Heart right ventricle (tissue), 16 donors: ENCODE results near the gene PHACTR3. TPM values are rescaled to one million over a fixed set of nuclear protein-coding genes. Genes with fewer than 3 reads are reported as not detected.

ENCODE experiments used
- ATAC-seq, 8 donors: fragments of 200-7000 bp; cut with Tn5 transposase; one replicate each; pipeline ENCODE4 v1.9.1; 2020; ENCODE audit warnings: mild to moderate bottlenecking in 8 of 8, moderate library complexity in 8 of 8, moderate number of reproducible peaks in 1 of 8
- DNase-seq, 2 donors: peaks; one replicate each; pipeline ENCODE4 v3.0.0-alpha.2; 2020
- H3K27ac ChIP-seq, 10 donors: fragments of 200-600 bp; sonication (generic) in 2 of 10; one replicate each; pipeline versions ENCODE4 v1.5.0 to v1.8.0; 2020 to 2022; ENCODE audit warnings: mild to moderate bottlenecking in 3 of 10
- H3K27me3 ChIP-seq, 7 donors: fragments of 200-600 bp; one replicate each; pipeline ENCODE4 v1.8.0; 2021 to 2022; ENCODE audit warnings: mild to moderate bottlenecking in 2 of 7
- H3K36me3 ChIP-seq, 9 donors: fragments of 200-600 bp; sonication (generic) in 1 of 9; one replicate each; pipeline versions ENCODE4 v1.5.0 to v1.8.0; 2020 to 2022; ENCODE audit warnings: mild to moderate bottlenecking in 2 of 9
- H3K4me1 ChIP-seq, 9 donors: fragments of 200-600 bp; sonication (generic) in 1 of 9; one replicate each; pipeline versions ENCODE4 v1.5.0 to v1.8.0; 2020 to 2022; ENCODE audit warnings: mild to moderate bottlenecking in 4 of 9
- H3K4me3 ChIP-seq, 10 donors: fragments of 200-600 bp; sonication (generic) in 2 of 10; one replicate each; pipeline versions ENCODE4 v1.5.0 to v1.8.0; 2020 to 2022; ENCODE audit warnings: mild to moderate bottlenecking in 7 of 10, moderate library complexity in 2 of 10
- H3K9me3 ChIP-seq, 11 donors: fragments of 200-600 bp in 10 of 11; sonication (generic) in 2 of 11; one replicate each; pipeline versions ENCODE4 v1.5.0 to v1.8.0; 2013 to 2022; ENCODE audit warnings: mild to moderate bottlenecking in 2 of 11, control low read depth in 1 of 11, moderate library complexity in 1 of 11
- WGBS, 2 donors: extraction: QIAGEN DNeasy Blood & Tissue Kit; methylation state at CpG; one replicate each; pipeline ENCODE4 v1.1.7; 2013; ENCODE audit warnings: inconsistent platforms in 1 of 2; 5-methylcytosine and 5-hydroxymethylcytosine counted together
- intact Hi-C, 10 donors: fragments of 100-400 bp; cut with DNase I; formaldehyde crosslinking; loops; one replicate each; pipeline versions ENCODE4 v1.11.1 to v1.14.2; 2022
- polyA plus RNA-seq, 2 donors: library from polyadenylated mRNA; stranded (reverse); fragments of 200-250 nt; gene quantifications; one replicate each; pipeline ENCODE4 v1.2.3, GENCODE V29; 2013
- total RNA-seq, 10 donors: library from RNA; stranded (reverse); fragmentation: NEBNext Ultra II Directional in 3 of 10; extraction: Animal tissue kit (Norgen Biotek cat#: 25700) in 3 of 10; gene quantifications; one replicate each; pipeline versions ENCODE4 v1.2.1 to v1.2.4, GENCODE V29; 2021 to 2023
- TF ChIP-seq, protein P1 (sequence below), 9 donors: fragments of 200-600 bp; sonication (generic) in 2 of 9; IDR thresholded peaks; one replicate each; pipeline versions ENCODE4 v1.5.0 to v1.8.0; 2021 to 2022; ENCODE audit warnings: antibody characterized with exemption in 9 of 9, mild to moderate bottlenecking in 5 of 9, moderate library complexity in 1 of 9
- donor health status: Arrhythmogenic right ventricular cardiomyopathy.
- donor health status: ischemic (EF 13 %, LVEDD 7.1; RV severe dilation, severe dysfunction).
- donor health status: healthy with polysubstance abuse.
- donor health status: DM: no; HTN: yes; CAD: no.
- donor health status: DM: no; HTN: no; CAD: no.
- donor health status: ischemic (EF 25% LVEDD 6.9; RV normal size, moderate dysfunction).
- donor health status: ischemic (EF 25% LVEDD 5.7; RV mildly dilated, moderate dysfunction).
- donor health status: healthy.
- donor health status: DM: yes; HTN: yes; CAD: no.
- donor health status: Ischemic cardiomyopathy.
- donor health status: ischemic (EF 35%, LVEDD 5.7; RV mildly dilated, moderate dysfunction).
- donor health status: nonischemic (EF 11% LVEDD 7.7; RV severe dilation, severe dysfunction).
- donor health status: DM: yes; HTN: yes; CAD: no.
- donor health status: PGD.
- donor health status: ischemic (EF 29% LVEDD 5.4; RV normal size, mild dysfunction).
- donor health status: nonischemic (EF 23%, LVEDD 6.1; RV moderate dilation, normal function).

The PHACTR3 gene
- total and polyA plus RNA-seq, 12 donors: 0.51 to 24.1 (median 3.7) TPM

DNA sequence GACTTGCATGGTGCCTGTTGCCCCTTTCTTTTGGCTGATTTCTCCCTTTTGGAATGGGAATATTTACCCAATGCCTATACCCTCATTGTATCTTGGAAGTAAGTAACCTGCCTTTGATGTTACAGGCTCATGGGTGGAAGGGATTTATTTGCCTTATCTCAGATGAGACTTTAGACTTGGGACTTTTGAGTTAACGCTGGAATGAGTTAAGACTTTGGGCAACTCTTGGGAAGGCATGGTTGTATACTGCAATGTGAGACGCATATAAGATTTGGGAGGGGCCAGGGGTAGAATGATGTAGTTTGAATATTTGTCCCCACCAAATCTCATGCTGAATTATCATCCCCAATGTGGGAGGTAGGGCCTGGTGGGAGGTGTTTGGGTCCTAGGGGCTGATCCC, 253.6 kb downstream of the PHACTR3 start:
- TF ChIP-seq, protein P1, sequence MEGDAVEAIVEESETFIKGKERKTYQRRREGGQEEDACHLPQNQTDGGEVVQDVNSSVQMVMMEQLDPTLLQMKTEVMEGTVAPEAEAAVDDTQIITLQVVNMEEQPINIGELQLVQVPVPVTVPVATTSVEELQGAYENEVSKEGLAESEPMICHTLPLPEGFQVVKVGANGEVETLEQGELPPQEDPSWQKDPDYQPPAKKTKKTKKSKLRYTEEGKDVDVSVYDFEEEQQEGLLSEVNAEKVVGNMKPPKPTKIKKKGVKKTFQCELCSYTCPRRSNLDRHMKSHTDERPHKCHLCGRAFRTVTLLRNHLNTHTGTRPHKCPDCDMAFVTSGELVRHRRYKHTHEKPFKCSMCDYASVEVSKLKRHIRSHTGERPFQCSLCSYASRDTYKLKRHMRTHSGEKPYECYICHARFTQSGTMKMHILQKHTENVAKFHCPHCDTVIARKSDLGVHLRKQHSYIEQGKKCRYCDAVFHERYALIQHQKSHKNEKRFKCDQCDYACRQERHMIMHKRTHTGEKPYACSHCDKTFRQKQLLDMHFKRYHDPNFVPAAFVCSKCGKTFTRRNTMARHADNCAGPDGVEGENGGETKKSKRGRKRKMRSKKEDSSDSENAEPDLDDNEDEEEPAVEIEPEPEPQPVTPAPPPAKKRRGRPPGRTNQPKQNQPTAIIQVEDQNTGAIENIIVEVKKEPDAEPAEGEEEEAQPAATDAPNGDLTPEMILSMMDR (IDR thresholded peaks at IDR 0.05): no peak
- Histone ChIP-seq H3K27me3 (no peaks in the 10 kb centered on the region), H3K27ac (no peak overlapping the region), H3K9me3 (peaks cover 0 to 25% (median 4%) of the 10 kb centered on the region in 11 donors), H3K4me1 (peaks cover 0 to 2% (median 0%) of the 10 kb centered on the region in 9 donors), H3K36me3 (no peaks in the 10 kb centered on the region), H3K4me3 (no peak overlapping the region)
- WGBS, 2 donors: 90 to 95% methylated on average over 2 of the region's 2 CpGs
- ATAC-seq (no peak), DNase-seq (no peak)
- intact Hi-C loops: loop anchor here in 1 of 10 donors (10.0 kb wide), 1 partner anchor 283 kb away; no protein-coding TSS in a partner anchor

DNA sequence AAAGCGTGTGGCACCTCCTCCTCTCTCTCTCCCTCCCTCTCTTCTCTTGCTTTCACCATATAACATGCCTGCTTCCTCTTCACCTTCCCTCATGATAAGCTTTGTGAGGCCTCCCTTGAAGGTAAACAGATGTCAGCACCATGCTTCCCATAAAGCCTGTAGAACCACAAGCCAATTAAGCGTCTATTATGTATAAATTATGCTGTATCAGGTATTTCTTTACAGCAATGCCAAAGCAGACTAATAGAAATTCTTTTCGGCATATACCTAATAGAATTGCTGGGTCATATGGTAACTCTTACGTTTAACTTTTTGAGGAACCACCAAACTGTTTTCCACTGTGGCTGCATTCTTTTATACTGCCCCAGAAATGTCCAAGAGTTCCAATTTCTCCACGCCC, 254.1 kb downstream of the PHACTR3 start:
- no peak for ATAC-seq
- Histone ChIP-seq H3K9me3 (peaks cover 0 to 25% (median 4%) of the 10 kb centered on the region in 11 donors), H3K4me3 (no peak overlapping the region), H3K27me3 (no peaks in the 10 kb centered on the region), H3K36me3 (no peaks in the 10 kb centered on the region), H3K27ac (no peak overlapping the region), H3K4me1 (peaks cover 0 to 7% (median 0%) of the 10 kb centered on the region in 9 donors)
- DNase-seq: no peak
- intact Hi-C loops: loop anchor here in 1 of 10 donors (10.0 kb wide), 1 partner anchor 284 kb away; no protein-coding TSS in a partner anchor
- WGBS, 2 donors: 94 to 95% methylated on average over 5 of the region's 5 CpGs
- TF ChIP-seq, protein P1 (IDR thresholded peaks at IDR 0.05): no peak

DNA sequence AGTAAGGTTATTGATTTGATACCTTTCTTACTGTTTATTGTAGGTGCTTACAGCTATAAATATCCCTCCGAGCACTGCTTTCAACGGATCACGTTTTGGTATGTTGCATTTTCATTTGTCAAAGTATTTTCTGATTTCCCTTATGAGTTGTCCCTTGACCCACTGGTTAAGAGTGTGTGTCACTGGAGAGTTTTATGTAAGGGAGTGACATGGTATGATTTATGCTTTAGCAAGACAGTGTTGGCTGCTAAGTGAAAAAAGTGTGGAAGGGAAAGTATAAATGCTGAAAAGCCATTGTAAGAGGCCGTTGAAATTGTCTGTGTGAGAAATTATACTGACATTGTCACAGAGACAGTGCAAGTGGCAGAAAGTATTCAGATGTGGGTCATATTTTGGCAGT, 257.1 kb downstream of the PHACTR3 start:
- no peak for ATAC-seq
- H3K4me1 ChIP-seq: peaks cover 0 to 7% (median 0%) of the 10 kb centered on the region in 9 donors

DNA sequence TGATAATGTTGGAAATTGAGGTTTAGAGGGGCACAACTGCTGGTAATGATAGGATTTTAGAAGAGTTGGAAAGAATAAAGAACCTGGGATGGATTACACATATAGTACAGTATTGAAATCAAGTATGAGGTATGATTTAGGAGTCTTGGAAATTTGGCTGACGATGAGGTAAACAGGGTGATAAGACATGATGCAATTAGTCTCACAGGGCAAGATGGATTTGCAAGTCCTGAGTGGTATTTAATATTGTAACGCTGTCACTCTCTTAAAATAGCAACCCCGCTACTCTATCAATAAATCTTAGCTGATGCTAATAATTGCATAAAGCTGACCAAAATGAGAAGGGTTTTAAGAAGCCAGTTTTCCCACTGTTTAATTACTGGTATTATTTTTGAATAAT, 258.7 kb downstream of the PHACTR3 start:
- peak in 1 of 8 donors; percentile 59 for ATAC-seq
- peaks cover 0 to 7% (median 0%) of the 10 kb centered on the region in 9 donors for H3K4me1 ChIP-seq
- TF ChIP-seq, protein P1 (IDR thresholded peaks at IDR 0.05): no peak

More for the DNA sequence above, 257.1 kb downstream of the PHACTR3 start:
- Histone ChIP-seq H3K9me3 (peaks cover 0 to 25% (median 4%) of the 10 kb centered on the region in 11 donors), H3K36me3 (no peaks in the 10 kb centered on the region), H3K27me3 (no peaks in the 10 kb centered on the region), H3K4me3 (no peak overlapping the region), H3K27ac (no peak overlapping the region)
- TF ChIP-seq, protein P1 (IDR thresholded peaks at IDR 0.05): no peak
- intact Hi-C loops: no loop called here
- no peak for DNase-seq
- WGBS, 2 donors: 62% methylated on average over 4 of the region's 4 CpGs

More for the DNA sequence above, 258.7 kb downstream of the PHACTR3 start:
- intact Hi-C loops: no loop called here
- Histone ChIP-seq H3K9me3 (peaks cover 0 to 12% (median 0%) of the 10 kb centered on the region in 11 donors), H3K4me3 (no peak overlapping the region), H3K36me3 (no peaks in the 10 kb centered on the region), H3K27me3 (no peaks in the 10 kb centered on the region), H3K27ac (no peak overlapping the region)
- 68 to 81% methylated on average over 3 of the region's 3 CpGs for WGBS, 2 donors
- DNase-seq: no peak
